LHCN-M2 (cell line): ENCODE data around the gene PSME3IP1. TPM values are rescaled to one million over a fixed set of nuclear protein-coding genes. Genes with fewer than 3 reads are reported as not detected.
"Not testable (repeated sequence)": the region's sequence is repeated elsewhere in the genome, so short reads cannot be mapped to it uniquely, and the experiment has no call there.

Experiments
- DNase-seq: peaks from one replicate; pipeline ENCODE4 v3.0.0-alpha.2; 2012; ENCODE audit warnings: low read depth
- total RNA-seq: library from RNA; depleted of rRNA; stranded (reverse); fragments of >200 nt; gene quantifications from 2 replicates; pipeline ENCODE4 v1.2.3, GENCODE V29; 2014

The PSME3IP1 gene
- total RNA-seq, 1 experiment from 2014 or later, result 102 TPM

DNA sequence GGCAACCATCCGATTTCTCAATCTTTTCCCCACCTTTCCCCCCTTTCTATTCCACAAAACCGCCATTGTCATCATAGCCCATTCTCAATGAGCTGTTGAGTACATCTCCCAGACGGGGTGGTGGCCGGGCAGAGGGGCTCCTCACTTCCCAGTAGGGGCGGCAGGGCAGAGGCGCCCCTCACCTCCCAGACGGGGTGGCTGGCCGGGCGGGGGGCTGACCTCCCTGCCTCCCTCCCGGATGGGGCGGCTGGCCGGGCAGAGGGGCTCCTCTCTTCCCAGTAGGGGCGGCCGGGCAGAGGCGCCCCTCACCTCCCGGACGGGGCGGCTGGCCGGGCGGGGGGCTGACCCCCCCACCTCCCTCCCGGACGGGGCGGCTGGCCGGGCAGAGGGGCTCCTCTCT lies 14.5 kb upstream of the PSME3IP1 start:
- not testable (repeated sequence) for DNase-seq

GRCh38 chr16:57196753-57197152 lies 10.9 kb upstream of the PSME3IP1 start:
- DNase-seq, result no peak

DNA sequence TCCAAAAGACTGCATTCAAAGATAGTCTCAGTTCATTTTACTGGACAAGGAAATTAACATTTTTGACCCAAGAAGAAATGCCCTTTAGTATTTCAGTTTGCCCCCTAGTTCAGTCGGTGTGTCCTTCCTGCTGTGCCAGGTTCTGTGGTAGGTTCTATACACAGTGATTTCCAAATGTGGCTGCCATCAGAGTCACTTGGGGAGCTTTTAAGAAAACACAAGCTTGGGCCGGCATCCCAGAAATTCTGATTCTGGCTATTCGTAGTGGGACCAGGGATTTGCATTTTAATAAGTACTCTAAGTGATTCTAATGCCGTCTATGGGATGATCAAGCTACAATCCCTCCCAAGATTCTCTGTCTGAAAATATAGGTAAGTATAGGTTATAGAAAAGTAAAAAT lies 10.4 kb upstream of the PSME3IP1 start:
- no peak for DNase-seq

GRCh38 chr16:57194512-57194911 lies 8.7 kb upstream of the PSME3IP1 start:
- peak; percentile 93 for DNase-seq

DNA sequence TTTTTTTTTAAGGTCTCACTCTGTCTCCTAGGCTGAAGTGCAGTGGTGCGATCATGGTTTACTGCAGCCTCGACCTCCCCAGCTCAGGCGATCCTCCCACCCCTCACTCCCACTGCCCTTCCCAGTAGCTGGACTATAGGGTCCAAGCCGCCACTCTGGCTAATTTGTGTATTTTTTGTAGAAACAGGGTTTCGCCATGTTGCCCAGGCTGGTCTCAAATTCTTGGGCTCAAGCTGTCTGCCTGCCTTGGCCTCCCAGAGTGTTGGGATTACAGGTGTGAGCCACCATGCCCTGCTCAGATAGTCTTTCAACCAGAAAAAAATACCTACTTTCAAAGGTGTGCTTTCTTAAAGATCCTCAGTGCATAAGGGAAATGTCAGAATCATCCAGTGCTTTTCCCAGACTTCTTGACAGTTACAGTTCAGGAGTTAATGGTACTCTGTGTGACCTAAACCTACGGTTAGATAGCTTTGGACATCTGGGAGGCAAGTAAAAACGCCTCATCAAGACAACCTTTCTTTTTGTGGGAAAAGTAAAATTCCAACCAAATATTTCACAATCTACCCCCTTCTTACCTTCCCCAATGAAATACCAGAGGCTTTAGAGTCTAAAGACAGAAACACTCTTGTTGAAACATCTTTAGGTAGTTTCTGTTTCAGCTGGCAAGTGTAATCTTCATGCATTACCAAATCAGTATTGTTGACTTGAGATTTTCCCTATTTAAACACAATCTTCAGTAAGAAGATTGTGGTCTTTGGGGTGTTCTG lies 7.1 kb upstream of the PSME3IP1 start:
- no peak for DNase-seq

- no peak for DNase-seq
Measured at GRCh38 chr16:57192146-57192545, 6.3 kb upstream of the PSME3IP1 start.

DNA sequence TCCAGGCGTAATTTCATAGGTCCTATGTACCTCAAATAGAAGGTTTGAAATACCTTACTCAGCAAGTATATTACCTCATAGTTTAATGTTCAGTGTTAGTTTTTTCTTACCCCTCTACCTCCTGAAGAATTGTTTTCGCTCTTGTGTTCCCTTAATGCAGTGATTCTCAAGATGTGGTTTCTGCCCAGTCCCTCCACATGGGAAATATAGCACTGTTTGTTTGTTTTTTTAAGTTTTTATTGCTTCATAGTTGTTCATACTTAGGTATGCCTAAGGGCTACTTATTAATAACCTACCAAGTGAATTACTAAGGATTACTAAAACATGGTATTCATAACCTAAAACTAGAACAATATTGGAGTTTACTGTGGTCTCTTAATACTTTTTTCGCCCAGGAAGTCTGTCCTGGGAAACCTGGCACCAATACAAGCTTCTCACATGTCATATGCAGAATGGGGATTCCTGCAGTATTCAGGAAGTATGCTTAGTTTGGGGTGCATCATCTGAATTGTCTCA lies 5.3 kb upstream of the PSME3IP1 start:
- peak; percentile 75 for DNase-seq

GRCh38 chr16:57190136-57190535 lies 4.3 kb upstream of the PSME3IP1 start:
- no peak for DNase-seq

GRCh38 chr16:57189527-57189926 lies 3.7 kb upstream of the PSME3IP1 start:
- DNase-seq, result not testable (repeated sequence)

DNA sequence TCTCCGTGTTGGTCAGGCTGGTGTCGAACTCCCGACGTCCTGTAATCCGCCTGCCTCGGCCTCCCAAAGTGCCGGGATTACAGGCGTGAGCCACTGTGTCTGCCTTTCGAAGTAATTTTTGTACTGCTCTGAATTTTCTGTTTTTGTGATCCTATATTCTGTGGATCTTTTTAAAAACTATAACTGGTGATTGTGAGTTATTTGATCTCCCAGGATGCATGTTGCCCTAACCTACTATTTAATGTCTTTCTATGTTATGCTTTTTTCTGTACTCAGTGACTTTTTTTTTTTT lies 2.8 kb upstream of the PSME3IP1 start:
- DNase-seq, result no peak

- DNase-seq, result not testable (repeated sequence)
Measured at GRCh38 chr16:57187902-57188710, 2.3 kb upstream of the PSME3IP1 start.

DNA sequence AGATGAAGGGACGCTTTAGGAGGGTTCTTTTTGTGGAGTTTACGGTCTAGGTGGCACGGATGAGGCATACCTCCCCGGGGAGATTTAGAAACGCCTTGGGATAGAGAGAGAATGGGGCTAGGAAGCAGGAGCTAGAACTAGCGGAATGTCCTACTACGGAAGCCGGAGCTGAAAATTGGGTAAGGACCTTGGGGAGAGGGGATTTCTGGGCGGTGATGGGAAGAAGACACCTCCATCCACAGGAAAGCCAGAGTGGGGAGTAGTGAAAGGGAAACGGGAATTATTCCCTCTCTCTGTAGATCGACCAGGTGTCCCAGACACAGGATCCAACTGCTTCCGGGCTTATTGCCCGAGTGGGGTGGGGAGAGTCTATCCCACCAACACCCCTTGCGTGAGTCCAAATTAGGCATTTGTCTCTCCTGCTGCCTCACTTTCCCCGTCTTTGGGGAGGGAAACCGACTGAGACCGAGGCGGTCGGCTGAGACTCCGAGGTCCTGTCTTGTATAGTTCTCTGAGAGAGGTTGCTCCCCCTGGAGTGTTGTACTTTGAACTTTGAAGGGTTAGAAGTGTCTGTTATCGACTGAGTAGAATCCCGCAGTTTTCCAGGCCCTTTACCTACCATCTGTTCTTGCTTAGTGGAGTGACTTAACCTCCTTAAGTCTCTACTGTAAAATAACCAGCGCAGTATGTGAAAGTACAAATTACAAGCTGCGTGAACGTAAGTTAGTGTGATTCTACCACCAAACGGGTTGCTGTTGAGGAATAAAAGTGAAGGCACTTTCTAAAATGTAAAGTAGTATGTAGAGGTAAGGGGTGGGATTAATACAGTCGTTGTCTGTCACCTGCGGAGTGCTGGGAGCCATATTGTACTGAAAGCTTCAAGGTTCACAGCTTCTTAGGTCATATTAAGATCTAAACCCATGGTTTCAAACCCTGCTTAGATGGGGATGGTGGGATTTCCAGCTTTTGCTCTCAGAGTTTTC lies 1.3 kb upstream of the PSME3IP1 start:
- no peak for DNase-seq

DNA sequence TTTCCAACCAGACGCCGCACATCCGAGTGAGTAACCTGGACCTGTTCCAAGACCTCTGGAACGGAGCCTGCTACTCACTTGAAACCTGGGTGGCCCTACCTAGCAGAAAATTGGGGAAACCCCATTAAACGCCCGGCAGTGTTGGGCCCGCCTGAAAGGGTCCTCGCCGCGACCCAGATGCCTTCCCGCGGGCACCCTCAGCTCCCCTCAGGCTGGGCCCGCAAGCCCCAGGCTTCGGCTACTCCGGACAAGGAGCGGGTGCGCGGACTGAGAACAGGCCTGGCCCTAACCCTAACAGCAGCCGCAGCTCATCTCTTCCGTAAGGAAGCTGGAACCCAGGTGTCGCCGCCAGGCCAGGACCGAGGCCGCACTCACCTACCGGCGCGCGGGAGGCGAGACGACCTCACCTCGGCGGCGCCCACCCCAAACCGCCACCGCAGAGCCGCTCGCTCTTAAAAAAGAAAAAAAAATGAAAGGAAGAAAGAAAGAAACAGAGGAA lies 344 bp downstream of the PSME3IP1 start:
- DNase-seq, result peak; percentile 72

- DNase-seq, result no peak
Measured at GRCh38 chr16:57184887-57185445, 873 bp downstream of the PSME3IP1 start.

DNA sequence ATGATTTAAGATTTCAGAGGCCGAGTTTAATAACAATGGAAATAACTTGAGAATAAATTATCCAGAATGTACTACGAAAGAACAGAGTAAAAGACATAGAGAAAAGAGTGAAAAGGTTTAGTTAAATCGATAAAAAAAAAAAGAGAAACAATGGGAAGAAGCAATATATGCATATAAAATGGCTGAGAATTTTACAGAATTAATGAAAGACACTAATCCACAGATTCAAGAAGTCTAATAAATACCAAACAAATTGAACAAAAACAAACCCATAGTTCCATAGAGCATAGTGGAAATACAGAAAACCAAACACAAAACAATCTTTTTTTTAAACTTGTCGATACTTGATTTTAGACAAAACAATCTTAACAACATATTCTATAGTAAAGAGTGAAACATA lies 1.7 kb downstream of the PSME3IP1 start:
- DNase-seq, result no peak

- no peak for DNase-seq
Measured at GRCh38 chr16:57179215-57179828, 6.5 kb downstream of the PSME3IP1 start.

DNA sequence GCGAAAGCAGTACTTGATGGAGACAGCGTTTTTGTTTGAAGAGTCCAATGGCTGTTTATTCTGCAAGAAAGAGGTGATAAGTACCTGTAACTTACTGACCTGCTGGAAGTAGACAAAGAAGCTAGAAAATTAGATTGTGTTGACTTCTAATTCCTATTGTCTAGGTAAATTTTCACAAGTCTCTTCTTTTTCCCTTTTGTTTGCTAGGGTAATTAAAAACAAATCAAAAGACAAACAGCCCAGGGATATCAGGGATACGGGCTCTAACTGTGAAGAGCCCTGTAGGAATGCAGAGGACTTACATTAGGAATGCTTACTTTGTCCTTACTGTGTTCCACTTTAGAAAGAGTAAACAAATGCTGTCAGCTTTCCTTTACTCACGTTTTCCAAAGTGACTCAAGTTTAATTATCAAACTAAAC lies 7.0 kb downstream of the PSME3IP1 start:
- DNase-seq, result no peak

- DNase-seq, result no peak
Measured at GRCh38 chr16:57178196-57178595, 7.6 kb downstream of the PSME3IP1 start.

DNA sequence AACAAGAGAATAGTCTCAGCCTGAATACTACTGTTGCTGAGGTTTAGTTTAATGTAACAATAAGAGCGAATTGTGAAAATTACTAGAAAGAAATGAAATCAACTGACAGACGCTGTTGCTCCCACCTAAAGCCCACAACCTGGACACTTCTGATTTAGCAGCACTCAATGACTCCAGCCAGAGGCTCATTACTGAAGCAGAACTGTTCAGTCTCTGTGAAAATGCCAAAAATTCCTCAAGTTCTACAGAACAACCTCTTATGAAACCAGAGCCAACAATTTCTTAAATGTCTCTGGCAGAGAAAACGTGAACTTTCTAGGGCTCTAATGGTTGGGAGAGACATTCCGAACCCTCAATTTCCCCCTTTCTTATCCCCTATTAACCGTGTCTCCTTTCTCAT lies 9.9 kb downstream of the PSME3IP1 start:
- no peak for DNase-seq

- no peak for DNase-seq
Measured at GRCh38 chr16:57172721-57173290, 13.0 kb downstream of the PSME3IP1 start.
